Fibroblast of lung (primary cell): ENCODE data around the gene TPST2.

Experiments used
- EZH2 ChIP-seq: IDR thresholded peaks from 2 replicates; pipeline ENCODE4 v1.5.1; 2012; ENCODE audit warnings: low read length, control low read depth, mild to moderate bottlenecking; ENCODE audit errors: missing control alignments
- TF ChIP-seq, protein P1 (sequence below), 2 donors: IDR thresholded peaks in 1 of 2; conservative IDR thresholded peaks in 1 of 2; 1 replicate in 1 of 2; 2 replicates in 1 of 2; pipeline ENCODE4 v1.5.1; 2011 to 2012; ENCODE audit warnings: low read length in 2 of 2, control low read depth in 1 of 2, inconsistent platforms in 1 of 2, low read depth in 1 of 2, mild to moderate bottlenecking in 1 of 2

DNA sequence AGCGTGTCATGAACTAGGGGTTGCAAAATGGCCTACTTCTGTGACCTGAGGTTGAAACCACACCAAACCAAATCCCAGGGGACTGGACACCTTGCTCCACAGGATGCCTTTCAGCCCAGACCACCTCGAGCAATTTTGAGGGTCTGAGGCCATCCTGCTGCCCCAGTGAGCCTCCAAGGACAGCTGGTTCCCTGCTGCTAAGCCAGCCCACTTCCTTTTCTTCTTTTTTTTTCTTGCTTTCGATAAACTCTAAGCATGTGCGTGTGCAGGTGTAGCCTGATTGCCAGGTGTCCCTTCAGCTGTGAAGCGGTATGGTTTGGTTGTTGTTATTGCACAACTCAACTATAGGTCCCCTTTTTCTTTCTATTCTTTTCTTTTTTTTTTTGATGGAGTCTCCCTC is 25.2 kb upstream of the TPST2 start:
- TF ChIP-seq, protein P1, sequence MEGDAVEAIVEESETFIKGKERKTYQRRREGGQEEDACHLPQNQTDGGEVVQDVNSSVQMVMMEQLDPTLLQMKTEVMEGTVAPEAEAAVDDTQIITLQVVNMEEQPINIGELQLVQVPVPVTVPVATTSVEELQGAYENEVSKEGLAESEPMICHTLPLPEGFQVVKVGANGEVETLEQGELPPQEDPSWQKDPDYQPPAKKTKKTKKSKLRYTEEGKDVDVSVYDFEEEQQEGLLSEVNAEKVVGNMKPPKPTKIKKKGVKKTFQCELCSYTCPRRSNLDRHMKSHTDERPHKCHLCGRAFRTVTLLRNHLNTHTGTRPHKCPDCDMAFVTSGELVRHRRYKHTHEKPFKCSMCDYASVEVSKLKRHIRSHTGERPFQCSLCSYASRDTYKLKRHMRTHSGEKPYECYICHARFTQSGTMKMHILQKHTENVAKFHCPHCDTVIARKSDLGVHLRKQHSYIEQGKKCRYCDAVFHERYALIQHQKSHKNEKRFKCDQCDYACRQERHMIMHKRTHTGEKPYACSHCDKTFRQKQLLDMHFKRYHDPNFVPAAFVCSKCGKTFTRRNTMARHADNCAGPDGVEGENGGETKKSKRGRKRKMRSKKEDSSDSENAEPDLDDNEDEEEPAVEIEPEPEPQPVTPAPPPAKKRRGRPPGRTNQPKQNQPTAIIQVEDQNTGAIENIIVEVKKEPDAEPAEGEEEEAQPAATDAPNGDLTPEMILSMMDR (conservative IDR thresholded peaks at IDR 0.05 in 1 of 2, IDR thresholded peaks at IDR 0.05 in 1 of 2; ENCODE audit: low read depth in 1 of 2, low read length in 2 of 2), result no peak
- TF ChIP-seq EZH2, result no peak
